Neural progenitor cell (in vitro differentiated cells): ENCODE measurements around the gene LRFN4.

ENCODE experiments used
- CTCF ChIP-seq: fragments of 200-600 bp; sonication (generic); IDR thresholded peaks from 2 replicates; pipeline ENCODE4 v1.5.1; 2017; ENCODE audit warnings: antibody characterized with exemption, mild to moderate bottlenecking
- EZH2phosphoT487 ChIP-seq: fragments of 200-600 bp; sonication (generic); IDR thresholded peaks from 2 replicates; pipeline ENCODE4 v1.6.1; 2017; ENCODE audit warnings: antibody characterized with exemption

DNA sequence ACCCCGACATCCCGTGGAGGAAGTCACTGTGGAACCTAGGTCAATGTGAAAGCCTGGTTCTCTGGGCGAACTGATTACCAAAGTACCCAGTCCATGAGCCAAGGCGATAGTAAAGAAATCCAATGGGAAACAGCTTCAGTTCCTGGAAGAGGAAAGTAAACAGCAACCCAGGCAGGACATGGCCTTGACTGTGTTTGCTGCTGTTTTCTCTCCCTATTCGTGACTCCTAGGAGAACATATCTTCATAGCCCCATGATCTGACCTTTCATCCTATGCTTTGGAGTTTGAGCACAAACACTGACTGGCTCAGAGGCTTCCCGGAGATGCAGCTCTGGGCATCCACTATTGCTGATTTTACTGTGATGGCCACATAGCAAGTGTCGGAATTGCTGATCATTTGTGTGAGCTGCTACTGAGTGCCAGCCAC lies 45.1 kb downstream of the LRFN4 start:
- TF ChIP-seq CTCF, result no peak
- TF ChIP-seq EZH2phosphoT487, result no peak
